K562 (cell line): Measurements from ENCODE around the gene PHLDB3. TPM values are rescaled to one million over a fixed set of nuclear protein-coding genes. Genes with fewer than 3 reads are reported as not detected.
A peak's percentile ranks its signal among the peaks of the same experiment; 100 is the strongest.

ENCODE experiments used
- CBX8 ChIP-seq: fragments of 200-600 bp; sonication (generic); IDR thresholded peaks from 2 replicates; pipeline ENCODE4 v1.6.1; 2012; ENCODE audit warnings: borderline replicate concordance, mixed run types, low read depth, mild to moderate bottlenecking, moderate library complexity, mixed read lengths, low read length, control low read depth, inconsistent platforms; ENCODE audit not compliant: poor library complexity, severe bottlenecking; ENCODE audit errors: extremely low read depth
- CEBPZ ChIP-seq: fragments of 150-350 bp; IDR thresholded peaks from 2 replicates; pipeline ENCODE4 v1.6.1; 2014; ENCODE audit warnings: low read depth, mild to moderate bottlenecking, low read length, borderline replicate concordance
- CTCF ChIP-seq, 3 experiments: IDR thresholded peaks in 2 of 3; conservative IDR thresholded peaks in 1 of 3; 2 replicates each; pipeline ENCODE4 v1.5.1; 2011 to 2012; ENCODE audit warnings: low read length in 3 of 3, mild to moderate bottlenecking in 3 of 3, control low read depth in 2 of 3, improper control_type of control experiment in 1 of 3, inconsistent platforms in 1 of 3, low read depth in 1 of 3, mixed read lengths in 1 of 3, moderate library complexity in 1 of 3; ENCODE audit not compliant: insufficient read depth in 2 of 3
- KLF1 ChIP-seq: fragments of 450-650 bp; IDR thresholded peaks from 2 replicates; pipeline ENCODE4 v1.6.1; 2016; ENCODE audit warnings: missing genetic modification characterization, missing compliant biosample characterization
- polyA plus RNA-seq, 8 experiments: library from polyadenylated mRNA; depleted of rRNA in 4 of 8; stranded (reverse) in 5 of 8; unstranded in 3 of 8; fragments of >200 nt; fragmentation: Nextera tagmentation in 2 of 8; fragmentation: Illumina TruSeq in 1 of 8; extraction: Ambion mirVana in 2 of 8; extraction: Trizol in 1 of 8; gene quantifications; 2 replicates each; pipeline versions ENCODE4 v1.2.1 to v1.2.3, GENCODE V29; 2011 to 2014; ENCODE audit warnings: inconsistent platforms in 1 of 8, missing spikeins in 1 of 8
- total RNA-seq, 7 experiments: library from RNA; depleted of rRNA in 6 of 7; stranded (reverse); fragments of >200 nt in 6 of 7; fragmentation: Illumina TruSeq in 2 of 7; extraction: Trizol in 2 of 7; gene quantifications; 2 replicates each; pipeline versions ENCODE4 v1.2.1 to v1.2.3, GENCODE V29; 2011 to 2021; ENCODE audit warnings: low replicate concordance in 1 of 7
- TF ChIP-seq, protein P1 (sequence below): sonication (generic); formaldehyde crosslinking; IDR thresholded peaks from 2 replicates; pipeline ENCODE4 v1.8.1; 2022; ENCODE audit warnings: missing genetic modification reagents
- TF ChIP-seq, protein P2 (sequence below): fragments of 450-650 bp; IDR thresholded peaks from 2 replicates; pipeline ENCODE4 v1.6.1; 2016; ENCODE audit warnings: mild to moderate bottlenecking, moderate library complexity

Gene PHLDB3
- total and polyA plus RNA-seq, 9 of the 15 experiments (the other 6 are each of a cell fraction or from before 2014, with no cell fraction given): 0.04 to 23.5 (median 3.9) TPM

DNA sequence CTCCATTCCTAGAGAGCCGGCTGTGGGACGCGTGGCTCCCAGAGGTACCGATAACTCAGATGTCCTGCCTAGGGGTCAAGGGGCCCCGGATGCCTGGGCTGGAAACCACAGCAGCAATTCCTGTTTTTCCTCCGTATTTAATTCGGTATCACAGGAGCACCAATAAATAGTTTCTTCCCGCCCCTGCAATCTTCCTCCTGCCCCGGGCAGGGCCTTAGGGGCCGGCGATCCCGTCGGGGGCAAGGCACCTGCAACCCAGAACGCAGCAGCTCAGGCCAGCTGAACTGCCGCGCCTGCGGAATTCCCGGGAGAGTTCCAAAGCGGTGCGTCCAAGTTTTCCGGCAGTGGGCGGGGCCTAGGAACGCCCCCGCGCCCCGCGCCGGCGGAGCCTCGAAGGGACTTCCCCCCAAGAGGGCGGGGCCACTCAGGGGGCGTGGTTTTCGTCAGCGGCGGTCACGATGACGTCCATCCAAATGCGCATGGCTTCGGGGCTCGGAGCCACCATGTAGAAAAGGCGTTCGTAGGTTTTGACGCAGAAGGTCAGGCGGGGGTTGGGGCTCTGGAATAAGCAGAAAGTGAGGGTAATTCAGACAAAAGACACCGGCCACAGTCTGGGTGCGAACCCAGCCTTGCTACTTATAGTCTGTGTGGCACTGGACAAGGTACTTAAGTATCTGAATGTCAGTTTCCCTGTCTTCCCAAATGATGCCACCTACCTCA is 29.4 kb downstream of the PHLDB3 start (continued):
- TF ChIP-seq CBX8: no peak
- TF ChIP-seq, protein P1, sequence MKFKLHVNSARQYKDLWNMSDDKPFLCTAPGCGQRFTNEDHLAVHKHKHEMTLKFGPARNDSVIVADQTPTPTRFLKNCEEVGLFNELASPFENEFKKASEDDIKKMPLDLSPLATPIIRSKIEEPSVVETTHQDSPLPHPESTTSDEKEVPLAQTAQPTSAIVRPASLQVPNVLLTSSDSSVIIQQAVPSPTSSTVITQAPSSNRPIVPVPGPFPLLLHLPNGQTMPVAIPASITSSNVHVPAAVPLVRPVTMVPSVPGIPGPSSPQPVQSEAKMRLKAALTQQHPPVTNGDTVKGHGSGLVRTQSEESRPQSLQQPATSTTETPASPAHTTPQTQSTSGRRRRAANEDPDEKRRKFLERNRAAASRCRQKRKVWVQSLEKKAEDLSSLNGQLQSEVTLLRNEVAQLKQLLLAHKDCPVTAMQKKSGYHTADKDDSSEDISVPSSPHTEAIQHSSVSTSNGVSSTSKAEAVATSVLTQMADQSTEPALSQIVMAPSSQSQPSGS: no peak
- TF ChIP-seq CEBPZ: no peak
- TF ChIP-seq CTCF (IDR thresholded peaks at IDR 0.05 in 2 of 3, conservative IDR thresholded peaks at IDR 0.05 in 1 of 3; ENCODE audit: insufficient read depth in 2 of 3, low read depth in 1 of 3, low read length in 3 of 3): no peak
- TF ChIP-seq, protein P2, sequence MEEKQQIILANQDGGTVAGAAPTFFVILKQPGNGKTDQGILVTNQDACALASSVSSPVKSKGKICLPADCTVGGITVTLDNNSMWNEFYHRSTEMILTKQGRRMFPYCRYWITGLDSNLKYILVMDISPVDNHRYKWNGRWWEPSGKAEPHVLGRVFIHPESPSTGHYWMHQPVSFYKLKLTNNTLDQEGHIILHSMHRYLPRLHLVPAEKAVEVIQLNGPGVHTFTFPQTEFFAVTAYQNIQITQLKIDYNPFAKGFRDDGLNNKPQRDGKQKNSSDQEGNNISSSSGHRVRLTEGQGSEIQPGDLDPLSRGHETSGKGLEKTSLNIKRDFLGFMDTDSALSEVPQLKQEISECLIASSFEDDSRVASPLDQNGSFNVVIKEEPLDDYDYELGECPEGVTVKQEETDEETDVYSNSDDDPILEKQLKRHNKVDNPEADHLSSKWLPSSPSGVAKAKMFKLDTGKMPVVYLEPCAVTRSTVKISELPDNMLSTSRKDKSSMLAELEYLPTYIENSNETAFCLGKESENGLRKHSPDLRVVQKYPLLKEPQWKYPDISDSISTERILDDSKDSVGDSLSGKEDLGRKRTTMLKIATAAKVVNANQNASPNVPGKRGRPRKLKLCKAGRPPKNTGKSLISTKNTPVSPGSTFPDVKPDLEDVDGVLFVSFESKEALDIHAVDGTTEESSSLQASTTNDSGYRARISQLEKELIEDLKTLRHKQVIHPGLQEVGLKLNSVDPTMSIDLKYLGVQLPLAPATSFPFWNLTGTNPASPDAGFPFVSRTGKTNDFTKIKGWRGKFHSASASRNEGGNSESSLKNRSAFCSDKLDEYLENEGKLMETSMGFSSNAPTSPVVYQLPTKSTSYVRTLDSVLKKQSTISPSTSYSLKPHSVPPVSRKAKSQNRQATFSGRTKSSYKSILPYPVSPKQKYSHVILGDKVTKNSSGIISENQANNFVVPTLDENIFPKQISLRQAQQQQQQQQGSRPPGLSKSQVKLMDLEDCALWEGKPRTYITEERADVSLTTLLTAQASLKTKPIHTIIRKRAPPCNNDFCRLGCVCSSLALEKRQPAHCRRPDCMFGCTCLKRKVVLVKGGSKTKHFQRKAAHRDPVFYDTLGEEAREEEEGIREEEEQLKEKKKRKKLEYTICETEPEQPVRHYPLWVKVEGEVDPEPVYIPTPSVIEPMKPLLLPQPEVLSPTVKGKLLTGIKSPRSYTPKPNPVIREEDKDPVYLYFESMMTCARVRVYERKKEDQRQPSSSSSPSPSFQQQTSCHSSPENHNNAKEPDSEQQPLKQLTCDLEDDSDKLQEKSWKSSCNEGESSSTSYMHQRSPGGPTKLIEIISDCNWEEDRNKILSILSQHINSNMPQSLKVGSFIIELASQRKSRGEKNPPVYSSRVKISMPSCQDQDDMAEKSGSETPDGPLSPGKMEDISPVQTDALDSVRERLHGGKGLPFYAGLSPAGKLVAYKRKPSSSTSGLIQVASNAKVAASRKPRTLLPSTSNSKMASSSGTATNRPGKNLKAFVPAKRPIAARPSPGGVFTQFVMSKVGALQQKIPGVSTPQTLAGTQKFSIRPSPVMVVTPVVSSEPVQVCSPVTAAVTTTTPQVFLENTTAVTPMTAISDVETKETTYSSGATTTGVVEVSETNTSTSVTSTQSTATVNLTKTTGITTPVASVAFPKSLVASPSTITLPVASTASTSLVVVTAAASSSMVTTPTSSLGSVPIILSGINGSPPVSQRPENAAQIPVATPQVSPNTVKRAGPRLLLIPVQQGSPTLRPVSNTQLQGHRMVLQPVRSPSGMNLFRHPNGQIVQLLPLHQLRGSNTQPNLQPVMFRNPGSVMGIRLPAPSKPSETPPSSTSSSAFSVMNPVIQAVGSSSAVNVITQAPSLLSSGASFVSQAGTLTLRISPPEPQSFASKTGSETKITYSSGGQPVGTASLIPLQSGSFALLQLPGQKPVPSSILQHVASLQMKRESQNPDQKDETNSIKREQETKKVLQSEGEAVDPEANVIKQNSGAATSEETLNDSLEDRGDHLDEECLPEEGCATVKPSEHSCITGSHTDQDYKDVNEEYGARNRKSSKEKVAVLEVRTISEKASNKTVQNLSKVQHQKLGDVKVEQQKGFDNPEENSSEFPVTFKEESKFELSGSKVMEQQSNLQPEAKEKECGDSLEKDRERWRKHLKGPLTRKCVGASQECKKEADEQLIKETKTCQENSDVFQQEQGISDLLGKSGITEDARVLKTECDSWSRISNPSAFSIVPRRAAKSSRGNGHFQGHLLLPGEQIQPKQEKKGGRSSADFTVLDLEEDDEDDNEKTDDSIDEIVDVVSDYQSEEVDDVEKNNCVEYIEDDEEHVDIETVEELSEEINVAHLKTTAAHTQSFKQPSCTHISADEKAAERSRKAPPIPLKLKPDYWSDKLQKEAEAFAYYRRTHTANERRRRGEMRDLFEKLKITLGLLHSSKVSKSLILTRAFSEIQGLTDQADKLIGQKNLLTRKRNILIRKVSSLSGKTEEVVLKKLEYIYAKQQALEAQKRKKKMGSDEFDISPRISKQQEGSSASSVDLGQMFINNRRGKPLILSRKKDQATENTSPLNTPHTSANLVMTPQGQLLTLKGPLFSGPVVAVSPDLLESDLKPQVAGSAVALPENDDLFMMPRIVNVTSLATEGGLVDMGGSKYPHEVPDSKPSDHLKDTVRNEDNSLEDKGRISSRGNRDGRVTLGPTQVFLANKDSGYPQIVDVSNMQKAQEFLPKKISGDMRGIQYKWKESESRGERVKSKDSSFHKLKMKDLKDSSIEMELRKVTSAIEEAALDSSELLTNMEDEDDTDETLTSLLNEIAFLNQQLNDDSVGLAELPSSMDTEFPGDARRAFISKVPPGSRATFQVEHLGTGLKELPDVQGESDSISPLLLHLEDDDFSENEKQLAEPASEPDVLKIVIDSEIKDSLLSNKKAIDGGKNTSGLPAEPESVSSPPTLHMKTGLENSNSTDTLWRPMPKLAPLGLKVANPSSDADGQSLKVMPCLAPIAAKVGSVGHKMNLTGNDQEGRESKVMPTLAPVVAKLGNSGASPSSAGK: peak; percentile 96
- TF ChIP-seq KLF1: 0 out of 2 replicates have a peak, but pooled peaks have one; percentile 18
